HG02610 (cell line): ENCODE results near the gene TAF11.
A peak's percentile ranks its signal among the peaks of the same experiment; 100 is the strongest.
"Not testable (repeated sequence)": the region's sequence is repeated elsewhere in the genome, so short reads cannot be mapped to it uniquely, and the experiment has no call there.

Experiments used
- ATAC-seq: cut with Tn5 transposase; IDR thresholded peaks from one replicate; pipeline ENCODE4 v1.9.1; 2021; ENCODE audit warnings: mild to moderate bottlenecking, moderate library complexity; ENCODE audit not compliant: unreplicated experiment

The TAF11 gene, protein sequence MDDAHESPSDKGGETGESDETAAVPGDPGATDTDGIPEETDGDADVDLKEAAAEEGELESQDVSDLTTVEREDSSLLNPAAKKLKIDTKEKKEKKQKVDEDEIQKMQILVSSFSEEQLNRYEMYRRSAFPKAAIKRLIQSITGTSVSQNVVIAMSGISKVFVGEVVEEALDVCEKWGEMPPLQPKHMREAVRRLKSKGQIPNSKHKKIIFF

DNA sequence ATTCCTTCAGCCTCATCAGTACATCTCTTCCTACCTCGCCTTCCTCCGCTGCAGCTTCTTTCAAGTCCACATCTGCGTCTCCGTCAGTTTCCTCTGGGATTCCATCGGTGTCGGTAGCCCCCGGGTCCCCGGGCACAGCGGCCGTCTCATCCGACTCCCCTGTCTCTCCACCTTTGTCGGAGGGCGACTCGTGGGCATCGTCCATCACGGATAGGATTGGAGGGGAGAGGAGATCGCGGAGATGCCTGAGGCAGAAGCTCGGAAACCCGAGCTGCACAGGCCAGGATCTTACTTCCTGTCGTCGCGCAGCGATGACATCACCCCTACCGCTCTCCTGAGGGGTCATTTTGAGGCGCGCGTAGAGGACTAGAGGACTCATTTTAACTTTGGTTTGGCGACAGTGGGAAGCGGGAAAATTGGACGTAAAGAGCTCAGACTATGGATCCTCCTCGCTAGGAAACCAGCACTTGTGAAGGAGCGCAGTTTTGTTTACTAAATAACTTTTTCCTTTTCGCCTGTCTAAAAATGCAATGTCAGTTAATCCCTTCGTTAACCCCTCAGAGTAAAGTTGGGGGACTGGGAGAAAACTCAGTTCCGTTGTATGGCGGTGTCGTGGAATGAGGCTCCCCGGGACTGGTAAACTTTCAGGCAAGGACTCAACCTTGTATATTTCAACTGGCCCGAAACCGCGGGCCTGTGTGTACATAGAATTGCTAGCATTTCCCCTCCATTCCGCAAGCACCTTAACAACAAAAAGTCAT is at the start of gene TAF11:
TSS of gene TAF11 (minus strand) at position 290 of the 761 bp plus-strand sequence. CDS start at position 205, 85 bp downstream.
- ATAC-seq, result peak; percentile 81

DNA sequence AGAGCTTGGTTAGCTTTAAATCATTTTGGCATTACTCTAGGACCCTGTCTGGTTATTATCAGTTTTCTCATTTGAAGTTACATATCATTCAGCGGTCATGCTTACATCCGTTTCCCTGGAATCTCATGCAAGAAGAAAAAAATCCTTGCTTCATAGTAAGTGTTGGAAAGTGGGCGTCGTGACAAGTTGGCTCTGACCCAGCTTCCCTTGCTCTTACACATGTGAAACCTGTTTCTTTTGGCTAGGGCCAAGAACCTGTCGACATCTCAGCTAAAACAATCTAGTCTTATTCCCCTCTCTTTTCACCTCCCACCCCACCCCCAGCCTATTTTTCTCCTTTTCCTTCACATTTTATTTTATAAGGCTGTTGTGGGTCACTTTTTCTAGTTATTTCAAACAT is 46.7 kb upstream of the TAF11 start:
- no peak for ATAC-seq

- ATAC-seq, result not testable (repeated sequence)
Measured at GRCh38 chr6:34932202-34932601, 44.4 kb upstream of the TAF11 start.

DNA sequence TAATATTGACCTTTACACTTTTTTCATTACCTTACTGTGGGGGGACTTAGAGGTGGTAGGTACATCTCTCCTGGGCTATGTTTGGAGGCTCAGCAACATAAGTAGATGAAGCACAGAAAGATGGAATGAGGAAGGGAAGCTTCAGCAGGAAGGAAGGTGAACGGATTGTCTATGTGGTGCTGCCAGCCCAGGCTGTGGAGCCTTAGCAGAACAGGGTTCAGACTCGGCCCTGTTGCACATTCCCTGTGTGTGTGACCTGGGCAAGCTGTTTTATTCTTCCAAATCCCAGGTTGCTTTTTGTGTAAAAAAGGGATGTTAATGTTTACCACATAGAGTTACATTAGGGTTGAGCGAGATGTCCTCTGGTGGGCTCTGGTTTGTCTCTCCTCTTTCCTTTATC is 42.4 kb upstream of the TAF11 start:
- ATAC-seq, result no peak

GRCh38 chr6:34929241-34929978 is 41.6 kb upstream of the TAF11 start:
- no peak for ATAC-seq

DNA sequence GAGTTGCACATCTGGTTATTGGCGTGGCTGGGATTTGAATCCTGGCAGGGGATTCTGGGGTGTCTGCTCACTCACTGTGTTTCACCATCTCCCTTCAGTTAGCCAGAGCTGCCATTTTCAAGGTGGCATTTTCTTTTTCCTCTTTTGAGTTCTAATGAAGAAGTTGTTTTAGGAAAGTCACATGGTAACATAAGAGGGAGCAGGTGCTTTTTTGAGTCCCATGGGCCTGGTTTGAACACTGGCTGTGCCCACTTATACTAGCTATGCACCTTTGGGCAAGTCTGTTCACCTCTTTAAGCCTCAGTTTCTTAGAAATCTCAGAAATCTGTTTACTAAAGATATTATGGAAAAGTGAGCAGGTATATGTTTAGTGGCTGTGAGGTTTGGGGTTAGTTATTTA is 40.9 kb upstream of the TAF11 start:
- no peak for ATAC-seq

GRCh38 chr6:34928220-34928619 is 40.4 kb upstream of the TAF11 start:
- ATAC-seq, result no peak

- ATAC-seq, result no peak
Measured at GRCh38 chr6:34926655-34927054, 38.8 kb upstream of the TAF11 start.

DNA sequence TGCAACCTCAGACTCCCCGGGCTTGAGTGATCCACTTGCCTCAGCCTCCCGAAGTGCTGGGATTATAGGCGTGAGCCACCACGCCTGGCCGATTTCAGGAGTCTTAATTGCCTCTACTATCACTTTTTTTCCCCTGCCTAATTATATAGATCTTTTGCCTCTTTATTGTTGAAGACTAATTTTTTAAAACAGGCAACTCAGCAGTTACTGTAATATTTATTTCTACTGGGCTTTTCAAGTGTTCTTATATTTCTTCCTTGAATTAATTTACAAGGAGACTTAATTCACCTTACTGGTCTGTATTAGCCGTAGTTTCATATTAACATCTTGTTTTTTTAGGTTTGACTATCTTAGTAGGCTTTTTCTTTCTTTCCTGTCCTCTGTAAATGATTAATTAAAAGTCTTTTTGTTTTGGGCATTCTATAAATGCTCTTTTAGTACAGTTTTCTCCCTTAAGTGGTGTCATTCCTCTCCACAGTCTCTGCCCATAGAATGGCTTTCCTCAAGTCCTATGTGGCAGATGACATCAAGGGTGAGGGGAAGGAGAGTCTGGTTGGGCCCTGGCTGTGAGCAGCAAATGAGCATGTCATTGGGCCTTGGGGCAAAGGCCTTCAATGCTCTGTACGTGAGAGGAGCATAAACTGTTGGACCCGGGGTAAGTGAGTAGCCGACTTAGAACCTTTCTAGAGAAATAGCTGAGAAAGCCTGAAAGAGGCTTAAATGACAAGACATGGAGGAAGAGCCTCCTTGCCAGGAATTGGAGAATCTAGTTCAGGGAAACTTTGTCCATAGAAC is 37.2 kb upstream of the TAF11 start:
- no peak for ATAC-seq

- no peak for ATAC-seq
Measured at GRCh38 chr6:34922177-34922663, 34.4 kb upstream of the TAF11 start.

DNA sequence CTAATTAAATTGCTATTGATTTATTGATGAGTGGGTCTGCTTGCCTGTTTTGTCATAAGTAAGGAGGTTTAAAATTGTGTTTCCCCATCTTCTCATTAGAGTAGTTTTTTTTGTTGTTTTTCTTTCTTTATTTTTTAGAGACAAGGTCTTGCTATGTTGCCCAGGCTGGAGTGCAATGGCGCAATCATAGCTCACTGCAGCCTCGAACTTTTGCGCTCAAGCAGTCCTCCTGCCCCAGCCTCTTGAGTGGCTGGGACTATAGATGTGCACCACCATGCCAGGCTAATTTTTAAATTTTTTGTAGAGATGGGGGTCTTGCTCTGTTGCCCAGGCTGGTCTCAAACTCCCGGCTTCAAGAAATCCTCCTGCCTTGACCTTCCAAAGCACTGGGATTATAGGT is 32.3 kb upstream of the TAF11 start:
- no peak for ATAC-seq

GRCh38 chr6:34919651-34920050 is 31.8 kb upstream of the TAF11 start:
- no peak for ATAC-seq

DNA sequence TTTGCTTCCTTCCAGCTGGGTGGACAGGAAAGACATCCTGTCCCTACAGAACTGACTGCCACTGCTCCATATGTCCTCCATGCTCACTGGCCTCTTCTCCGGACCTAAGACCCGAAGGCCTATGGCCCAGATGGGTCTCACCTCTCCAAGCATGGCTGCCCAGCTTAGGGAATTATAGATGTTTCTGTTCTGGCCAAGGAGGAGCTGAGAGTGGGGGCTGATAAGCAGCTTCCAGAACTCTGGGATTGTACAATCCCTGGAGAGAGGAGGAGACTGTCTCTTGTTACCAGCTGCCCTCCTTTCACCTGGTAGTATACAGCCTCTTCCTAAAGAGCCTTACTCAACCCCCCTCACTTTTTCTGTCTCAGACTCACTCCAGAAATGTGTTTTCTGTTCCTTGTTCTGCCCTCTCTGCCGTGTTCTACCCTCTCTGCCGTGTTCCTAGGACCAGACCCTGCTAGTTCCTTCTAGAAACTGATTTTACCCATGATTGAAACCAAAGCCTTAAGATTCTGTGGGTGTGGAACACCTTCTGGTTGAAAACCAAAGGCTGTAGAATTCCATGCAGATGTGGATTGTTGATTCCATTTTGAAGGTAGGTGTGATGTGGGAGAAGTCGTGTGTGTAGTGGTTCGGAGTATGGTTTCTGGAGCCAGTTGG is 29.9 kb upstream of the TAF11 start:
- ATAC-seq, result no peak

DNA sequence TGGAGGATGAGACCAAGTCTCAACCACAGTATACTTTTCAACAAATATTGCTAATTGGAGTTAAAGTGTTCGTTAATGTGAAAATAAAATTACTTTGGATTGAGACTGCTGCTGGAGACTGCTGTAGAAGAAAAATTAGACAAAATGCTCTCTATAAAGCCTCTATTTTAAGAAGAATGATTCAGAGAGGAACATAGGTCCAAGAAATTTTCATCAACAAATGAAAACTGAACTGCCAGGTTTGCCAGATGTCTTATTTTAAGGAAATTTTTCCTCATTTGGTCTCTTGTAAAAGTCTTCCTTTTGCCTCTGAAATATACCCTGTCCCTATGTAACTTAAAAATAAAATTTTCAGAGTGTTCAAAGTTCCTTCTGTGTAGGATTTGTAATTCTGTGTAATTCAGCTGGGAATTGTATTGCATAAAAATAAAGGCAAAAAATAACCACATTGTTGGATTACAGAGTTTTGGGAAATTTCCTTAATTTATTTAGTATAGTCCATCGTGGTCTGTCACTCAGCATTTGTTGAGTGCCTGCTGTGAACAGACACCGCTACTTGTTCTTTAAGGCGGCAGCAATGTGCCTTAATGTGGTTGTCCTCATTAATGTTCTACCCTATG is 28.6 kb upstream of the TAF11 start:
- ATAC-seq, result no peak

DNA sequence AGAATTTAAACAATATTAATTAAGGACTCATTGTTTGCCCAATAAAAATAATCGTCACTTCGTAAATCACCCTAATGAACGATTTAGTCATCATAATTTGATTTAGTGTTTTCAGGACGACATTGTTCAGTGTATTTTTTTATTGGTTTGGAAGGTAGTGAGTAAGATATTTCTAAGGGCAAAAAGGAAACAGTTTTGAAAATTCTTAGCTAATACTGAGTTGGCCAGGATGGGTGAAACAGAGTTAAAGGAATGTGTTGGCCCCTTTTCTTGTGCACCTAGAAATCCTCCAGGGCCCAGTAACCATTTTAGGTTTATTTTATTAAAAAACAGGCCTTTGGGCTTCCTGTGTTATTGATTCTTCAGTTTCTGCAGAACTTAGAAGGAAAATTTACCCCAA is 26.5 kb upstream of the TAF11 start:
- no peak for ATAC-seq

GRCh38 chr6:34912715-34913464 is 25.0 kb upstream of the TAF11 start:
- peak; percentile 82 for ATAC-seq

DNA sequence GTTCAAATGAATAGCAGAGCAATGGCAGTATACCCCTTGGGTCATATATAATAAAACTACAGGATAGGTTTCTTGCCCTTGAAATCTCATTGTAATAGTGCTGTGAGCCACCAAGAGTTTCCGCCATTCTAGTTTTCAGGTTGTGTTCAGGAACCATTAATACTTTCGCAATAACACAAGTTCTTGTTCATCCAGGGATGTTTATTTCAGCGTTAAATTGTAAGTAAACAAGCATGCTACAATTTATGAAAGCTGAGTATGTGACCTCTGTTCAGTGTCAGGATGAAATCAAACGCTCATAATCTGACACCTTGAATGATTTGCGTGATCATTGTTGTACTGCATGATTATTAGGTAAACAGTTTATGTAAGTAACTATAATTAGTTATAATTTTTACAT is 24.0 kb upstream of the TAF11 start:
- no peak for ATAC-seq

- ATAC-seq, result no peak
Measured at GRCh38 chr6:34909320-34909883, 21.6 kb upstream of the TAF11 start.

- no peak for ATAC-seq
Measured at GRCh38 chr6:34908194-34908593, 20.4 kb upstream of the TAF11 start.
